GM18861 (cell line): ENCODE results near the gene LRRC2.
"Not testable (repeated sequence)": the region's sequence is repeated elsewhere in the genome, so short reads cannot be mapped to it uniquely, and the experiment has no call there.

Source experiments
- ATAC-seq: cut with Tn5 transposase; IDR thresholded peaks from one replicate; pipeline ENCODE4 v1.9.1; 2021; ENCODE audit not compliant: unreplicated experiment

Gene LRRC2

DNA sequence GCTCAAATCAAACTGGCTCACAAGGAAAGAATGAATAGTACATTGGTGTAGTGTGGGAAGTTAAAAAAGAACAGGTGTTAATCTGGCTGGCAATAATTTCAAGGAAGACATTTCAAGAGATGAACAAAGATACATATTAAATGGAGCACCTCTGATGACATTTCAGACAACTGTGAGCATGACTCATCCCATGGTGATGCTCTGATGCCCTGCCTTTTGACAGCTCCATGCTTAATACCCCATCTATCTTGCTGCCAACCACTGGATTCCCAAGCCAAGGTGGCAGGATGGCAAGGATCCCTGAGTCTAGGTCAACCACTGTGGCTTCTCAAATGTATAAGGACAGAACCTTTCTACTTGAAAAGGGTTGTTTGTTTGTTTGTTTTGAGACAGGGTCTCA is 29.3 kb downstream of the LRRC2 start:
- no peak for ATAC-seq

DNA sequence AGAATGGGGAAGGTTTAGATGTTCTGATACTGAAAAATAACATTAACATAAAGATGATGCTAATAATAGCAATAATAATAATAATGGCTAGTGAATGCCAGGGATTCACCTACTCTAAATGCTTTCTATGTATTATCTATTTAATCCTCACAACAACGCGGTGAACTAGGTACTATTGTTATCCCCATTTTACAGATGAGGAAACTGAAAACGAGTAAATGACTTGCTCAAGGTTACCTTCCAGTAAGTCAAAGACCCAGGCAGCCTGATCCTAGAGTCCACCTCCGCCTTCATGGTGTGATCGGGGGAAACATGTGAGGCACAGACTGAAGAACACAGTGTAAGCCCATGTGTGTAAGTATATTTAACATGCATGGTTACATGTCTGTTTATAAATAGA is 30.4 kb downstream of the LRRC2 start:
- ATAC-seq = no peak

DNA sequence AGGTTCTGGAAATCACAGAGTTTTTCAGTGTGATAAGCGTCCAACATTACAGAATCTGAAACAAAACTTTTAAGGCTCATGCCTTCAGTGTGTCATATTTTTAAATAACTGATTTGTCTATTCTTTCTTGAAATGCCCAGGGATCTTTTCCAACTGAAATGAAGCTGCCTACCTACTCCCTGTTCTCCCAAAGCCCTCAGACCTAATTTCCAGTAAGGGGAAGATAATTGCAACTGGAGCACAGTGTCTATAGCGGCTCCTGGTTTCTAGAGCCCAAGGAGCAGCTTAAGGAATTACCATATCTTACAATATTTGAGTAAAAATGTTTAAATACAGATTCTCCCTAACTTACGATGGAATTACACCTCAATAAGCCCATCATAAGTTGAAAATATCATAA is 33.0 kb downstream of the LRRC2 start:
- no peak for ATAC-seq

DNA sequence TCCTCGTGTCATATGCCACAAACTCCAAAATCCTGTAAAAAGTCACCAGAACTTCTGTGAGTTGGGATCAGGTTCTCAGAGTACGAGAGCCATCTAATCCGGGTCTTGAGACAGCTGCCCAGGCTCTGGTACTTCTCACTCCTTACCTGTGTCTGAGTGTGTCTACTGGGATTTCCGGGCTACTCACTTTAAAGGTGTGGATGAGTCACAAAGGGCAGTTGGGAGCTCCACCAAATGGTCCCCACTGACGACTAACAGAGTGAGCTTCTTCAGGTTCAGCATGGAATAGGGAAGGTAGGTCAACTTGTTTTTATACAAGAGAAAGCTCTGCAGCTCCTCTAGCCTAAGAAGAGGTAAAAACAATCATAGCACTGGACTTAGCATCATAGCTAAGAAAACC is 38.9 kb downstream of the LRRC2 start:
- no peak for ATAC-seq

DNA sequence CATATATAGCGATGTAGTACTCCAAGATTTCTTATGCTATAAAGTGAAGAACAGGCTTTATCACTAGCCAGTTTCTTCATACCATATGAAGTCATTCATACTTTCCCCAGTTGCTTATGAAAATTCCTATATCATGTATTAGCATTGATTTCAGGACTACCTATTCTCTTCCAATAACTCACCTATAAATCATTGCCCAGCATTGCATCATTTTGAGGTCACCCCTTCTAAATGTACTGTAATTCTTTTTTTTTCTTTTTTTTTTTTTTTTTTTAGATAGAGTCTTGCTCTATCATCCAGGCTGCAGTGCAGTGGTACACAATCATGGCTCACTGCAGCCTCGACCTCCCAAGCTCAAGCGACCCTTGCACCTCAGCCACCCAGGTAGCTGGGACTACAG is 41.3 kb downstream of the LRRC2 start:
- no peak for ATAC-seq

DNA sequence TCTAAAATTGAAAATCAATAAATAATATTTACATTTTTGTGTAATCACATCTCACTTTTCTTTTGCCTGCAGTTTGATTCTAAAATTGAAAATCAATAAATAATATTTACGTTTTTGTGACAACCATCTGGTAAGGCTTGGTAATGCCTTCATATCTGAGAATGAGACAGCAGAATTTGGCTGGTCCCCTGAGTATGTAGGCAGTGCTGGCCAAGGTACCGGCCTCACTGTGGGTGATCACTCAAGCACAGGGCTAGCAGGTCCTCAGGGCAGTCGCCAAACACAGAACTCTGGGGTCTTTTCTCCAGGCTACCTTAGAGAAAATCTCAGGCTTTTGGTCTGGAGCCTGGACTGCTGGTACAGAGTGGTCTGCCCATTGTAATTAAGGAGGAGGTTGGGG is 42.1 kb downstream of the LRRC2 start:
- no peak for ATAC-seq

DNA sequence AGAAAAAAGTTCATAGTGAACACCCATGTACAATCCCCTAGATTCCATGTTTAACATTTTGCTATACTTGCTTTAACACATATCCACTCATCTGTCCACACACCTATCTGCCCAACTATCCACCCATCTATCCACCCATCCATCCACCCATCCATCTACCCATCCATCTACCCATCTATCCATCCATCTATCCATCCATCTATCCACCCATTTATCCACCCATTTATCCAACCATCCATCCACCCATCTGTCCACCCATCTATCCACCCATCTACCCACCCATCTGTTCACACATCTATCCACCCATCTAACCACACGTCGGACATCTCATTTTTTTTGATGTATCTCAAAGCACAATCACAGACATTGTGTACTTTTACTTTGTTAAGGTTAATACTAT is 42.5 kb downstream of the LRRC2 start:
- no peak for ATAC-seq

DNA sequence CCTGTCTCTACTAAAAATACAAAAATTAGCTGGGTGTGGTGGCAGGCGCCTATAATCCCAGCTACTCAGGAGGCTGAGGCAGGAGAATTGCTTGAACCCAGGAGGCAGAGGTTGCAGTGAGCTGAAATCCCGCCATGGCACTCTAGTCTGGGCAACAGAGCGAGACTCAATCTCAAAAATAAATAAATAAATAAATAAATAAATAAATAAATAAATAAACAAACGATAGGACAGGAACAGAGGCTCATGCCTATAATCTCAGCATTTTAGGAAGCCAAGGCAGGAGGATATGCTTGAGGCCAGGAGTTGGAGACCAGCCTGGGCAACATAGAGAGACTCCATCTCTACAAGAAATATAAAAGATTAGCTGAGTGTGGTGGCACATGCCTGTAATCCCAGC is 43.9 kb downstream of the LRRC2 start:
- not testable (repeated sequence) for ATAC-seq

DNA sequence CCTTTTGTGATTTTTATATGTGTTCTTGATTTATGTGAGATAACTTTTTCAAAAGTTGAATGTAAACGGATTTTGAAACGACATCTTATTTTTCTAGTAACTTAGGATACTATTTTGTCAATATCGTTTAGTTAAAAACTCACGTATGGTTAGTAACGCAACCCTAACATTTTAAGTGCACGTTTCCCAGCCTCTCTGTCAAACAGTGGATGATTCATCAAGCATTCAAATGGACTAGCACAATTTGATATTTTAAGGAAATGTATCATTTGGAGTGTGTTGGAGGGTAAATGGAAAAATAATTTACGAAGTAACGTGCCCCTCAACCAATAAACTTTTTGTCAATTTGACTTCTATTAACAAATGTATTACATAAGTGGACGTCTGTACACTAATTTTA is 45.0 kb downstream of the LRRC2 start:
- no peak for ATAC-seq

DNA sequence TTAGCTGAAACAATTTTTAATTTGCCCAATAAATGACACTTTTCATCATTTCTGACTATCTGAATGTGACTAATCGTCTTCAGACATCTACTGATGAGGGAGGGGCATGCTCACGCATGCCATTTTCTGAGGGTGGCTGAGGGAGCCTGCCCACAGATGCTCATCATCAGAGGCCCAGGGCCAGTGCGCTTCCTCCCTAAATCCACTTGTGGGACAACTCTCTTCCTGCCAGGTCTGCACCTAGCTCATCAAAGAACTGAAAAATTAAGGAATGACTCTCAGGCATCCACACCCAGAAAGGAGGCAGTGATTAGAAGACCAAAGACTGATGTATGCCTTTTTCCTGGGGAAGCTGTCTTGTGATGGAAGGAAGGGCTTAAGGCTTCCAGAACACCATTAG is 45.6 kb downstream of the LRRC2 start:
- ATAC-seq = no peak

DNA sequence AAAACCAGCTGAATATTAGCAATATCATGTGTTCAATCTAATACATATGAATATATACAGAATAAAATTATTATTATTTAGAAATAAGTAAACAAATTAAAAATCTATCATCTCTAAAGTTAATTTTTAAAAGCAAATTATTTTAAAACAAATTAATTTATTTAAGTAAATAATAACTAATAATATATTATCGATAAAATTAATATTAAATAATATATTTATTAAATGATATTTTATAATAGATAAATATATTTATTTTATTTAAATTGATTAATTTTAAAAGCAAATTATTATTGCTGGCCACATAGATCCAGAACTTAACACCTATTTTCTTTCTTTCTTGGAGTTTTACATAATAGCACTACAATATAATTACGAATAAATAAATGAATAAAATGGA is 46.1 kb downstream of the LRRC2 start:
- ATAC-seq = no peak

DNA sequence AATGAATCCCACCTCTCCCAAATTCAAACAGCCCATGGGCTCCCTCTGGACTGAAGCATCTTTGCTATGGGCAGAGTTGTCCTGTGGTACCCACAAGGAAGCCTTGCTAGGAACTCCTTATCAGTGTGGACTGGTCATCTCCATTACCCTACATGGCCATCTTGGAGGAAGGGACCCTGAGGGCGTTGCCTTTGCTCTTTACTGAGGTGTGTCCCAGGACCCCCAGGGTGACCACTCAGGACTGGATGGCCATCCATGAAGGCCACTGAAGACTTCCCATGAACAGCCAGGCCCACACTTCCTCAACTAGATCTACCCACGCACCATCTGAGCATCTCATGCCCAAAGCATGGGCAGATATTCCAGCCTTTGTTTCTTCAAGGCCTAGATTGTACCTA is 48.3 kb downstream of the LRRC2 start:
- ATAC-seq = no peak

DNA sequence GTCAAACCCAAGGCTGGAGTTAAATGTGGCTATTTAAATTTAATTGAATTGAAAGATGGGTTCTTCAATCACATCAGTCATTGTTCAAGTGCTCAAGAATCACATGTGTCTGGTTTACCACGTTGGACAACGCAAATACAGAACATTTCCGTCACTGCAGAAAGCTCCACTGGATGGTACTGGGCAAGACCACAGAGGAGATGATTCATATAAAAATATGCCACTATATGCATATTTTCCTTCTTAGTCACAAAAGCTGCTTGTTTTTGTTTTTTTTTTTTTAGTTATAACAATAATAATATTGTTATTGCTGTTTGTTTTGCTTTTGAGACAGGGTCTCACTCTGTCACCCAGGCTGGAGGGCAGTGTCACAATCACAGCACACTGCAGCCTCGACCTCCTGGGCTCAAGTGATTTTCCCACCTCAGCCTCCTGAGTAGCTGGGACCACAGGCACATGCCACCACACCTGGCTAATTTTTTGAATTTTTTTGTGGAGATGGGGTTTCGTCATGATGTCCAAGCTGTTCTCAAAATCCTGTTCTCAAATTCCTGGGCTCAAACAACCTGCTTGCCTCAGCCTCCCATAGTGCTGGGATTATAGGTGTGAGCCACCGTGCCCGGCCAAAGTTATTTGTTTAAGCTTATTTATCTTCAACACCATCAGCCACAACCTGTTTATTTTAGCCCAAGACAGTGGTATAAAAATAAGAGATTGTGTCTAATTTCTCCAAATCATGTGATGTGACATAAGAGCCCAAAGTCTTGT is 48.9 kb downstream of the LRRC2 start:
- no peak for ATAC-seq

DNA sequence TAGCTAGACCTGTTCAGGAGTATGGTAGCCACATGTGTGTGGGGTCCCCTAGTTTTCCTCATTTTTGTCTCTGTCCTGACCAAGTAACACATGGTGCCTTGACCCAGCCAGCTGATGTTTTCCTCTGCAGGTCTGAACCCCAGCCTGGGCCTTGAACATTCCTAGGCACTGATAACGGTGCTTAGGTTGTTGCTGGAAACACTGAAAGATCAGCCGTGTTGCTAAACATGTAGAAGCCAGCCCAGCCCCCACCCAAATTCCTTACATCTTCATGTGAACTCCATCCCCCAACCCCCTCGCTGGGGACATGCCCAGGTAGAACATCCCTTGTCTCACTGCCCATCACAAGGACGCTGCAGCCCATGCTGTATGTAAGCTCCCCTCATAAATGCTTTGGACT is 49.6 kb downstream of the LRRC2 start:
- no peak for ATAC-seq

DNA sequence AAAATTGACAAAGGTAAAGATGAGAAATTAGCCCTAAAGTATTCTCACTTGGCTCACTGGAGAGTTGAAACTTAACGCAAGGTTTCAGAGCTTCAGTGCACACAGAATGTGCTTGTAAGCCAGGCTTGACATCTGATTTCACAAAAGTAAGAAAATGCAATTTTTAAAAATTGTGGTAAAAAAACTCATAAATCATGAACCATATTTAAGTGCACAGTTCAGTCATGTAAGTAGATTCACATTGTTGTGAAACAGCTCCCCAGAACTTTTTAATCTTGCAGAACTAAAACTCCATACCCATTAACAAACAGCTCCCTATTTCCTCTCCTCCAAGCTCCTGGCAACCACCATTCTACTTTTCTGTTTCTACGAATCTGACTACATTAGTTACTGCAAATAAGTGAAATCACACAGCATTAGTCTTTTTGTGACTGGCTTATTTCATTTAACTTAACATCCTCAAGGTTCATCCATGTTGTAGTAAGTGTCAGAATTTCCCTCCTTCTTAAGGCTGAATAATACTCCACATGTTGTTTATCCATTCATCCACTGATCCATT is 53.8 kb downstream of the LRRC2 start:
- ATAC-seq = no peak

DNA sequence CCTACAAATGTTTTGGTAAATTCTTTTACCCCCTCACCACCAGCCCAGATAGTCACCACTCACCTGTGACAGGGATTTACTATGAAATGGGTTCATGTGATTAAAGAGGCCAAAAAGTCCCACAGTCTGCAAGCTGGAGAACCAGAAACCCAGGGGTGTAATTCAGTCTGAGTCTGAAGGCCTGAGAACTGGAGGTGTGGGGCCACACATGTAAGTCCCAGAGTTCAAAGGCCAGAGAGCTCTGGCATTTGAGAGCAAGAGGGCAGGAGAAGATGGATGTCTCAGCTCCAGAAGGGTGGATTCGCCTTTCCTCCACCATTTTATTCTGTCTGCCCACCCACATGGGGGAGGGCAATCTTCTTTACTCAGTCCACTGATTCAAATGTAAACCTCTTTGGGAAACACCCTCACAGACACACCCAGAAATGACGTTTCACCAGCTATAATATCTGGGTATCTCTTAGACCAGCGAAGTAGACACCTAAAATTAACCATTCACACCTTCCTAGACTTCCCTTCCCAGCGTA is 56.4 kb downstream of the LRRC2 start:
- ATAC-seq = no peak

DNA sequence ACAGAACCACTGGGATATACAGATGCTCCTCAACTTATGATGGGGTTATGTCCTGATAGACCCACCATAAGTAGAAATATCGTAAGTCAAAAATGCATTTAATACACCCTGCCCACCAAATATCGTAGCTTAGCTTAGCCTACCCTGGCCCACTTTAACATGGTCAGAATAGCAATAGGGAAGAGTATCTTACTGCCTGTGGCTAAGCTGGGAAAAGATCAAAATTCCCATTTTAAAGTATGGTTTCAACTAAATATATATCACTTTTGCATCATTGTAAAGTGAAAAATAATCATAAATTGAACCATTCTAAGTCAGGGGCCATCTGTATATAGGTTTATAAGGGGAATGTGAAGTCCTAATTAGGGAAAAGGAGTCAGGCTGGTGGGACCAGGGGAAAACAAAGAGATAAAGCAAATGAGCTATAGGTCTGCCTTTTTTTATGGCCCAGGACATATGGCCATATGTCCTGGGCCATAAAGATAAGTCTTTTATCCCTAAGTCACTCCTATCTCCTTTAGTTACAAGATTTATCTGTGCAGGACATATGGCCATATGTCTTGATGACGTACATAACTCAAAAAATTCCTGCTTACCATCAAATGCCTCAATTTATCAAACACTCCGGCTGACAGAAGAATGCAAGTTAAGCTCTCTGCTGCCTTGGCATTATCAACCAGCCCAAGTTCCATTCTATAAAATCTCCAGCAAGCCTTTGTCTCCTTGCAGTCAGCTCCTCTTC is 57.1 kb downstream of the LRRC2 start:
- ATAC-seq = no peak

DNA sequence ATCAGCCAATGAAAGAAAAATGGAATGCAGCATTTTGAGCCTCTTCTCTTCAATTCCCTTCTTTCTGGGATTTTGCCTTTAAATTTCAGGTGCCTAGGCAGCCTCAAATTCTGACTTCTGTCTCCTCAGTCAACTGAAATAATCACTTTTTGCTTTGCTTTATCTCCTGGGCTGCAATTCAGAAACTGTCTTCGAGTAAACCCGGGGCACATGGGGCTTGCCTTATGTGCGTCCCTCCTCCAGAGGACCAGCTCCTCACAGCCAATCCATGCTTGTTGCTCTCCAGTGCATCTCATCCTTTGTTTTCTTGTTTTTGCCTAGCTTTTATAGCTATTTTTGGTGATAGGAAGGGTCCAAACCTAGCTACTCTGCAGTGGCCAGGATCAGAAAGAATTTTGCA is 59.6 kb downstream of the LRRC2 start:
- ATAC-seq = no peak

DNA sequence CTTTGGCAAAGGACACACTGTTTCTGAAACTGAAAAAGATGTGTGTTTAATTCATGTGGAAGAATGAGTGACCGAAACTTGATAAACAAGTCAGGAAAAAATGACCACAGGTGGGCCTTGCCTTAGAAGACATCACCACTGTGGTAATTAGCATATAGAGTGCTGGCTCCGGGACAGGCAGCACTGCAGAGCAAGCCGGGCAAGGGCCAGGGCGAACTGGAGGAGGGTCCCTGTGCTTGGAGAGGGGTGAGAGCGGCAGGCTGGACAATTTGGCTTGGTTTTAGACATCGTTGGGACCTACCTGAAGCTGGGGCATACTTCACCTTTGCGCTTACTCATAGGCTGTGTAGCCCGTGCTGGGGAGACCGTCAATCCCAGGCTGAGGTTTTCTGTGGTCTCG is 60.1 kb downstream of the LRRC2 start:
- ATAC-seq = no peak

DNA sequence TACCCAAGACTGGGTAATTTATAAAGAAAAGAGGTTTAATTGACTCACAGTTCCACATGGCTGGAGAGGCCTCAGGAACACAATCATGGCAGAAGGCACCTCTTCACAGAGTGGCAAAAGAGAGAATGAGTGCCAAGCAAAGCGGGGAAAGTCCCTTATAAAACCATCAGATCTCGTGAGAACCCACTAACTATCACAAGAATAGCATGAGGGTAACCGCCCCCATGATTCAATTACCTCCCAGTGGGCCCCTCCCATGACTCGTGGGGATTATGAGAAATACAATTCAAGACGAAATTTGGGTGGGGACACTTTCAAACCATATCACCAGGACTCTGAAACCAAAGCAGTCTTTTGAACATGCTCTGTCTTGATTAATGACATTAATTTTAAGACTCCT is 61.3 kb downstream of the LRRC2 start:
- no peak for ATAC-seq

DNA sequence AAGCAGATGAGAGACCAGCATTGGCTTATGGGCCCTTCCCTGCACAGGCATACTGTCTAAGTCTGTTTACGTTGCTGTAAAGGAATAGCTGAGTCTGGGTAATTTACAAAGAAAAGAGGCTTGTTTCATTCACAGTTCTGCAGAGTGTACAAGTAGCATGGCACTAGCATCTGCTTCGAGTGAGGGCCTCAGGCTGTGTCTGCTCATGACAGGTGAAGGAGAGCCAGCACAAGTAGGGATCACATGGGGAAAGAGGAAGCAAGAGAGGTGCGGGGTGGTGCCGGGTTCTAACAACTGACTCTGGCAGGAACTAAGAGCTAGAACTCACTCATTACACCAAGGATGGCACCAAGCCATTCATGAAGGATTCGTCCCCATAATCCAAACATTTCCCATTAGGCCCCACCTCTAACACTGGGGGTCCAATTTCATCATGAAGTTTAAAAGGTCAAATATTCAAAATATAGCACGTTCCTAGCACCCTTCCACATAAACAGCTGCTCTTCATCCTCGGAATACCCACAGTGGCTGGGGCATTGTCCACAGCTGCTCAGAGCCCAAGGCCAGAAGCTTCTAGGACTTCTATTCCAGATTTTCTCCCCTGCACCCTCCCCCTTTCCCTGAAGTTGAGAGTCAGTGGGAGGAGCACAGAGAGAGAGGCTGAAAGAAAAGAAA is 62.8 kb downstream of the LRRC2 start:
- no peak for ATAC-seq

DNA sequence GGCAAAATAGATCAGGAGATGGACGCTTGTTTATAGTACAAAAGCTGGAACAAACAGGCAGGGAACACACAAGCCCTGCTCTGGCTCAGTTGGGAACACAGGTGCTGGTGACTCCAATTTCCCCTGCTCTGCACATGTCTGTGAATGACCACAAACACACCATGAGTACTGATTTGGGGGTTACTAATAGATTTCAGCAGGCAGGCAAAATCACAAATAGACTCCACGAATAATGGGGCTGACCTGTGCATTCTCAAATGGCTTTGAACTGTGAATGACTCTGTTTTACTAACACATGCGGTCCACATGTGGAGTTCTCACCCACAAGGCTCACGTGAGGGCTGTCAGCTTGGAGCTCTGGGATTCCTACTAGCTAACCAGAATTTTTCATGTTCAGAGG is 64.4 kb downstream of the LRRC2 start:
- ATAC-seq = no peak
